Neural cell (in vitro differentiated cells): ENCODE measurements around the gene OBSCN.

Source experiments
- CTCF ChIP-seq: fragments of 450-650 bp; IDR thresholded peaks from 2 replicates; pipeline ENCODE4 v1.5.1; 2014; ENCODE audit warnings: antibody characterized with exemption, mild to moderate bottlenecking, moderate library complexity; ENCODE audit not compliant: poor library complexity, severe bottlenecking
- POLR2AphosphoS5 ChIP-seq: IDR thresholded peaks from 2 replicates; pipeline ENCODE4 v1.6.1; 2012
- TAF1 ChIP-seq: IDR thresholded peaks from 2 replicates; pipeline ENCODE4 v1.6.1; 2012; ENCODE audit warnings: low read depth

GRCh38 chr1:228377664-228378089, 169.8 kb downstream of the OBSCN start:
- no peak for TF ChIP-seq CTCF
- no peak for TF ChIP-seq POLR2AphosphoS5
- TF ChIP-seq TAF1 = no peak
